Kidney (tissue), 14 donors: ENCODE results near the gene UBAC2. TPM values are rescaled to one million over a fixed set of nuclear protein-coding genes. Genes with fewer than 3 reads are reported as not detected.

Source experiments
- DNase-seq, 5 donors: peaks; one replicate each; pipeline ENCODE4 v3.0.0-alpha.2; 2013 to 2020
- FAIRE-seq: peaks from 2 replicates; lab custom pipeline; 2012; peaks lifted over from hg19 to GRCh38; lab: Jason Lieb, UNC
- H3K27ac ChIP-seq, 2 donors: one replicate each; pipeline ENCODE4 v1.7.0; 2013; ENCODE audit warnings: low read depth in 2 of 2, low read length in 2 of 2, inconsistent platforms in 1 of 2
- H3K27me3 ChIP-seq: one replicate; pipeline ENCODE4 v1.7.1; 2013; ENCODE audit warnings: low read length, inconsistent platforms; ENCODE audit not compliant: control insufficient read depth, insufficient read depth
- H3K36me3 ChIP-seq, 3 donors: one replicate each; pipeline versions ENCODE4 v1.7.0 to v1.7.1; 2013; ENCODE audit warnings: low read length in 3 of 3, control low read depth in 1 of 3, inconsistent platforms in 1 of 3; ENCODE audit not compliant: insufficient read depth in 3 of 3, control insufficient read depth in 2 of 3
- H3K4me1 ChIP-seq, 3 donors: one replicate each; pipeline versions ENCODE4 v1.7.0 to v1.7.1; 2013; ENCODE audit warnings: low read length in 3 of 3, inconsistent platforms in 1 of 3, low read depth in 1 of 3; ENCODE audit not compliant: control insufficient read depth in 2 of 3, insufficient read depth in 2 of 3
- H3K4me3 ChIP-seq, 3 donors: one replicate each; pipeline versions ENCODE4 v1.7.0 to v1.8.1; 2013; ENCODE audit warnings: low read length in 3 of 3, control low read depth in 1 of 3, inconsistent platforms in 1 of 3
- H3K9ac ChIP-seq, 3 donors: one replicate each; pipeline versions ENCODE4 v1.7.0 to v1.7.1; 2013; ENCODE audit warnings: low read length in 3 of 3, control low read depth in 1 of 3, inconsistent platforms in 1 of 3
- H3K9me3 ChIP-seq, 3 donors: one replicate each; pipeline versions ENCODE4 v1.7.0 to v1.7.1; 2013; ENCODE audit warnings: low read length in 3 of 3, control low read depth in 1 of 3, inconsistent platforms in 1 of 3; ENCODE audit not compliant: control insufficient read depth in 2 of 3, insufficient read depth in 1 of 3
- intact Hi-C: fragments of 100-400 bp; cut with DNase I; formaldehyde crosslinking; loops from one replicate; pipeline ENCODE4 v1.11.1; 2022
- polyA plus RNA-seq: library from polyadenylated mRNA; stranded (reverse); fragments of 350-450 nt; fragmentation: Illumina TruSeq; extraction: RNeasy Lipid Tissue Mini Kit (QIAGEN cat#74804); gene quantifications from one replicate; pipeline ENCODE4 v1.2.3, GENCODE V29; 2014; ENCODE audit warnings: low read depth, low replicate concordance; ENCODE audit not compliant: insufficient read depth
- total RNA-seq: library from RNA; stranded (reverse); fragmentation: NEBNext Ultra II Directional; extraction: Animal tissue kit (Norgen Biotek cat#: 25700); gene quantifications from one replicate; pipeline ENCODE4 v1.2.1, GENCODE V29; 2021
- TF ChIP-seq, protein P1 (sequence below): IDR thresholded peaks from 3 replicates; pipeline ENCODE4 v1.5.1; 2012; ENCODE audit warnings: mild to moderate bottlenecking, moderate library complexity, borderline replicate concordance; ENCODE audit not compliant: insufficient read depth; ENCODE audit errors: extremely low read depth
- donor health status: control.
- donor health status: control.
- donor health status: control.
- donor health status: control.
- donor health status: control.
- donor health status: DM: yes; HTN: yes; CAD: no.
- donor health status: Normal renal cell carcinoma (clear cell type).

The UBAC2 gene
- total and polyA plus RNA-seq, 2 donors from 2014 or later, result 61.8 to 77.5 TPM

DNA sequence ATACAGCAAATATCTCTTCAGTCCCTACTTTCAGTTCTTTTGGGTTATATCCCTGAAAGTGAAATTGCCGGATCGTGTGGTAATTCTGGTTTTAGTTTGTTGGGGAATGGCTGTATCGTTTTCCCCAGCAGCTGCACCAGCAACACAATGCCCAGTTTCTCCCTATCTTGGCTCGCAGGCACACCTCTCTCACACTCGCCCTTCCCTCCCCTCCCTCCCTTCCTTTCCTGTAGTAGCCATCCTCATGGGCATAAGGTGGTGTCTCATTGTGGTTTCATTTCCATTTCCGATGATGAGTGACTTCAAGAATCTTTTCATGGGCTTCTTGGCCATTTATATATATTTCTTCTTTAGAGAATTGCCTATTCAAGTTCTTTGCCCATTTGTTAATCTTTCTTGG is 66.2 kb downstream of the UBAC2 start:
- no peak overlapping the region for H3K27ac ChIP-seq
- TF ChIP-seq, protein P1, sequence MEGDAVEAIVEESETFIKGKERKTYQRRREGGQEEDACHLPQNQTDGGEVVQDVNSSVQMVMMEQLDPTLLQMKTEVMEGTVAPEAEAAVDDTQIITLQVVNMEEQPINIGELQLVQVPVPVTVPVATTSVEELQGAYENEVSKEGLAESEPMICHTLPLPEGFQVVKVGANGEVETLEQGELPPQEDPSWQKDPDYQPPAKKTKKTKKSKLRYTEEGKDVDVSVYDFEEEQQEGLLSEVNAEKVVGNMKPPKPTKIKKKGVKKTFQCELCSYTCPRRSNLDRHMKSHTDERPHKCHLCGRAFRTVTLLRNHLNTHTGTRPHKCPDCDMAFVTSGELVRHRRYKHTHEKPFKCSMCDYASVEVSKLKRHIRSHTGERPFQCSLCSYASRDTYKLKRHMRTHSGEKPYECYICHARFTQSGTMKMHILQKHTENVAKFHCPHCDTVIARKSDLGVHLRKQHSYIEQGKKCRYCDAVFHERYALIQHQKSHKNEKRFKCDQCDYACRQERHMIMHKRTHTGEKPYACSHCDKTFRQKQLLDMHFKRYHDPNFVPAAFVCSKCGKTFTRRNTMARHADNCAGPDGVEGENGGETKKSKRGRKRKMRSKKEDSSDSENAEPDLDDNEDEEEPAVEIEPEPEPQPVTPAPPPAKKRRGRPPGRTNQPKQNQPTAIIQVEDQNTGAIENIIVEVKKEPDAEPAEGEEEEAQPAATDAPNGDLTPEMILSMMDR, result no peak
- H3K4me3 ChIP-seq, result no peak overlapping the region
- DNase-seq (no peak), FAIRE-seq (no peak)
- peaks cover 0 to 5% (median 0%) of the 10 kb centered on the region in 3 donors for H3K4me1 ChIP-seq
- H3K9me3 ChIP-seq, result no peaks in the 10 kb centered on the region
- no peak overlapping the region for H3K9ac ChIP-seq
- H3K36me3 ChIP-seq, result no peaks in the 10 kb centered on the region
- intact Hi-C loops, result loop anchor here (5.0 to 10.0 kb wide), 2 partner anchors 92 to 170 kb away; no protein-coding TSS in a partner anchor
- no peaks in the 10 kb centered on the region for H3K27me3 ChIP-seq

DNA sequence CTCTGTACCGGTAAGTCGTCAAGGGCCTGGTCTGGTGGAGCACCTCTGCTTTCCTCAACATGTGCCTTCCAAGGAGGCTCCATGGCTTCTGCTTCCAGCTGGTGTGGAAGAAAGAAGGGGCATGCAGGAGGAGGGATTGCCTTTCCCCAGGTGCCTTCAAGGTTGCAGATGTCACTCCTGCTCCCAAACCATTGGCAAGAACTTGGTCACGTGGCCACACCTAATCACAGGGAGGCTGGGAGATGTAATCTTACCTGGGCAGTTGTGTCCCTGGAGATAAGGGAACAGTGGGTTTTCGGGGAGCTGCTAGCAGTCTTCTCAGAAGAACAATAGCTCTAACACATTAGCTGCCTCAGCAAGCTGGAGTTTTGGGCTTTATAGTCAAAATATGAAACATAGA is 67.3 kb downstream of the UBAC2 start:
- H3K36me3 ChIP-seq, result no peaks in the 10 kb centered on the region
- H3K27me3 ChIP-seq, result no peaks in the 10 kb centered on the region
- intact Hi-C loops, result loop anchor here (5.0 to 10.0 kb wide), 2 partner anchors 93 to 169 kb away; no protein-coding TSS in a partner anchor
- TF ChIP-seq, protein P1, result no peak
- H3K4me3 ChIP-seq, result no peak overlapping the region
- no peak overlapping the region for H3K9ac ChIP-seq
- no peak overlapping the region for H3K27ac ChIP-seq
- DNase-seq (no peak), FAIRE-seq (no peak)
- H3K4me1 ChIP-seq, result peaks cover 0 to 5% (median 0%) of the 10 kb centered on the region in 3 donors
- H3K9me3 ChIP-seq, result peaks cover 0 to 7% (median 2%) of the 10 kb centered on the region in 3 donors

DNA sequence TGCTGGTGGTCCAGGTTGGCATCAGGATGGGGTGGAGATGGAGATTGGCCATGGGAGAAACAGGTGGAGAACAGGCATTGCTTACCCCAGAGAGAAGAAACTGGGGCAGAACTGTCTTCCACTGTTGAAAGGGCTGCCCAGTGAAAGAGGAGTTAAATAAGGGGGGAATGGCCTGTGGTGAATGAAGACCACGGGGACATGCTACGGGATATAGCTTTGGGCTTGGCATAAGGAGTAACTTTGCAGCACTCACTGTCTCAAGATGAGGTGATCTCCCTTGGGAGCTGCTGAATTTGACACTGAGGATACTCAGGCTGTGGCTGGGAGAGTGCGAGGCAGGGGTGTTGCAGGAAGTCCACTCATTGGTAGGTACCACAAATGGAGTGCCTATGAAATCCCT is 68.2 kb downstream of the UBAC2 start:
- Histone ChIP-seq H3K27me3 (no peaks in the 10 kb centered on the region), H3K9me3 (peaks cover 0 to 7% (median 2%) of the 10 kb centered on the region in 3 donors), H3K9ac (no peak overlapping the region), H3K4me1 (peaks cover 0 to 5% (median 0%) of the 10 kb centered on the region in 3 donors), H3K4me3 (no peak overlapping the region), H3K36me3 (no peaks in the 10 kb centered on the region), H3K27ac (no peak overlapping the region)
- TF ChIP-seq, protein P1, result no peak
- FAIRE-seq, result no peak
- intact Hi-C loops, result loop anchor here (5.0 to 10.0 kb wide), 2 partner anchors 94 to 168 kb away; no protein-coding TSS in a partner anchor
- no peak for DNase-seq
